HepG2 (cell line): ENCODE data around the gene WNT3A. TPM values are rescaled to one million over a fixed set of nuclear protein-coding genes. Genes with fewer than 3 reads are reported as not detected.

Source experiments
- ATAC-seq: fragments of 200-7000 bp; cut with Tn5 transposase; 3 replicates; pipeline ENCODE4 v1.9.1; 2020; ENCODE audit warnings: mild to moderate bottlenecking, moderate library complexity
- BruUV-seq: library from RNA; stranded (reverse); fragments of 400-500 nt; replicated peaks from 2 replicates; lab custom pipeline; 2021; lab: Mats Ljungman, UMichigan
- CTCF ChIA-PET: fragments of 300-600 bp; formaldehyde crosslinking; extraction: SDS; loops from one replicate; lab custom pipeline; 2021; ENCODE audit warnings: low total read pairs, inconsistent platforms, low intra/inter-chr PET ratio; lab: Yijun Ruan, JAX
- POLR2A ChIA-PET: fragments of 350-600 bp; sonication (Branson Sonifier 250); formaldehyde crosslinking; loops from one replicate; lab custom pipeline; 2020; ENCODE audit warnings: antibody characterized with exemption, inconsistent platforms; lab: Yijun Ruan, JAX
- DNase-seq: peaks from one replicate; pipeline ENCODE4 v3.0.0-alpha.2; 2015; ENCODE audit warnings: low spot score
- FAIRE-seq: peaks from 3 replicates; lab custom pipeline; 2011; peaks lifted over from hg19 to GRCh38; lab: Jason Lieb, UNC
- H2AFZ ChIP-seq: one replicate; pipeline ENCODE4 v1.6.1; 2011; ENCODE audit warnings: low read length, inconsistent platforms
- H3K27ac ChIP-seq: fragments of 300-600 bp; 3 replicates; pipeline ENCODE4 v1.8.0; 2011; ENCODE audit warnings: mixed run types, mild to moderate bottlenecking, mixed read lengths, low read length, inconsistent platforms; ENCODE audit not compliant: insufficient read depth; ENCODE audit errors: extremely low read length
- H3K27me3 ChIP-seq, 2 experiments: fragments of 200-600 bp in 1 of 2; 2 replicates in 1 of 2; 3 replicates in 1 of 2; pipeline versions ENCODE4 v1.6.0 to v1.8.0; 2011; ENCODE audit warnings: low read length in 2 of 2, mild to moderate bottlenecking in 2 of 2, moderate library complexity in 2 of 2, inconsistent platforms in 1 of 2; ENCODE audit not compliant: insufficient read depth in 2 of 2, control insufficient read depth in 1 of 2
- H3K36me3 ChIP-seq, 2 experiments: fragments of 200-600 bp in 1 of 2; replicated peaks in 1 of 2; 2 replicates in 1 of 2; 3 replicates in 1 of 2; pipeline versions ENCODE4 v1.5.1 to v1.8.0; 2011; ENCODE audit warnings: low read length in 2 of 2, inconsistent platforms in 1 of 2; ENCODE audit not compliant: insufficient read depth in 2 of 2, control insufficient read depth in 1 of 2
- H3K4me1 ChIP-seq: 2 replicates; pipeline ENCODE4 v1.5.1; 2012; ENCODE audit warnings: low read length, inconsistent platforms; ENCODE audit not compliant: insufficient read depth
- H3K4me2 ChIP-seq: 2 replicates; pipeline ENCODE4 v1.6.0; 2011; ENCODE audit warnings: low read depth, low read length, inconsistent platforms
- H3K4me3 ChIP-seq, 3 experiments: fragments of 200-600 bp in 1 of 3; sonication (generic), shearing (Covaris generic) in 1 of 3; replicated peaks in 1 of 3; 2 replicates each; pipeline ENCODE4 v1.5.1; 2011 to 2016; ENCODE audit warnings: low read length in 3 of 3, inconsistent platforms in 2 of 3, low read depth in 2 of 3, mild to moderate bottlenecking in 2 of 3, control low read depth in 1 of 3, mixed read lengths in 1 of 3; ENCODE audit not compliant: insufficient read depth in 1 of 3
- H3K79me2 ChIP-seq: one replicate; pipeline ENCODE4 v1.6.1; 2011; ENCODE audit warnings: low read length, inconsistent platforms; ENCODE audit not compliant: insufficient read depth
- H3K9ac ChIP-seq: 2 replicates; pipeline ENCODE4 v1.6.0; 2011; ENCODE audit warnings: mild to moderate bottlenecking, low read depth, low read length, inconsistent platforms; ENCODE audit not compliant: insufficient read depth
- H3K9me3 ChIP-seq: 2 replicates; pipeline ENCODE4 v1.5.1; 2012; ENCODE audit warnings: mild to moderate bottlenecking, low read length
- H4K20me1 ChIP-seq: 2 replicates; pipeline ENCODE4 v1.6.0; 2011; ENCODE audit warnings: inconsistent platforms, mild to moderate bottlenecking, low read length, moderate library complexity; ENCODE audit not compliant: insufficient read depth
- ATF7 ChIP-seq, 2 experiments: fragments of 450-650 bp in 1 of 2; sonication (generic) in 1 of 2; formaldehyde crosslinking in 1 of 2; IDR thresholded peaks; 2 replicates each; pipeline versions ENCODE4 v1.4.0 to v1.6.1; 2016 to 2020; ENCODE audit warnings: antibody characterized with exemption in 1 of 2, mild to moderate bottlenecking in 1 of 2, missing genetic modification reagents in 1 of 2
- CREB1 ChIP-seq, 2 experiments: fragments of 450-650 bp in 1 of 2; IDR thresholded peaks; 2 replicates each; pipeline ENCODE4 v1.6.1; 2016 to 2017; ENCODE audit warnings: control low read depth in 1 of 2, mild to moderate bottlenecking in 1 of 2, missing compliant biosample characterization in 1 of 2, missing genetic modification characterization in 1 of 2
- FOXP1 ChIP-seq, 2 experiments: fragments of 450-650 bp in 1 of 2; IDR thresholded peaks; 2 replicates each; pipeline ENCODE4 v1.6.1; 2017 to 2018; ENCODE audit warnings: antibody characterized with exemption in 1 of 2
- MIER3 ChIP-seq: IDR thresholded peaks from 2 replicates; pipeline ENCODE4 v1.6.1; 2016; ENCODE audit warnings: missing compliant biosample characterization, borderline replicate concordance
- PLRG1 ChIP-seq: fragments of 450-650 bp; conservative IDR thresholded peaks from 2 replicates; pipeline ENCODE4 v1.6.1; 2016
- SATB2 ChIP-seq: sonication (generic); formaldehyde crosslinking; IDR thresholded peaks from 2 replicates; pipeline ENCODE4 v1.5.0; 2020; ENCODE audit warnings: missing genetic modification reagents
- THYN1 ChIP-seq: sonication (generic); formaldehyde crosslinking; IDR thresholded peaks from 2 replicates; pipeline ENCODE4 v1.8.1; 2023; ENCODE audit warnings: low read depth, mild to moderate bottlenecking, moderate library complexity, missing genetic modification reagents, borderline replicate concordance
- ZNF207 ChIP-seq: fragments of 450-650 bp; IDR thresholded peaks from 2 replicates; pipeline ENCODE4 v1.6.1; 2016; ENCODE audit warnings: antibody characterized with exemption, borderline replicate concordance
- ZNF678 ChIP-seq: sonication (generic); formaldehyde crosslinking; IDR thresholded peaks from 2 replicates; pipeline ENCODE4 v1.4.0; 2020; ENCODE audit warnings: mild to moderate bottlenecking, missing genetic modification reagents
- WGBS: methylation state at CpG from one replicate; pipeline ENCODE4 v1.1.6; 2017; ENCODE audit warnings: low lambda C conversion rate; 5-methylcytosine and 5-hydroxymethylcytosine counted together
- in situ Hi-C: cut with HindIII; loops from 2 replicates; pipeline ENCODE4 v1.10.0; 2017; ENCODE audit warnings: low pct_unique_long_range_greater_than_20kb; ENCODE audit not compliant: extremely low pct_ligation_motif_present
- intact Hi-C: fragments of 100-400 bp; cut with micrococcal nuclease; formaldehyde crosslinking; loops from one replicate; pipeline ENCODE4 v1.10.0; 2022; ENCODE audit not compliant: unreplicated experiment
- polyA plus RNA-seq, 8 experiments: library from polyadenylated mRNA; depleted of rRNA in 3 of 8; stranded (reverse) in 7 of 8; unstranded in 1 of 8; fragments of >200 nt; fragmentation: Illumina TruSeq in 4 of 8; extraction: Trizol in 4 of 8; gene quantifications; 2 replicates each; pipeline versions ENCODE4 v1.2.1 to v1.2.3, GENCODE V29; 2011 to 2016; ENCODE audit warnings: low read depth in 4 of 8, missing spikeins in 1 of 8, mixed read lengths in 1 of 8; ENCODE audit not compliant: insufficient read depth in 1 of 8
- total RNA-seq, 5 experiments: library from RNA; depleted of rRNA; stranded (reverse); fragments of >200 nt; fragmentation: Illumina TruSeq; extraction: Trizol; gene quantifications; 2 replicates each; pipeline ENCODE4 v1.2.3, GENCODE V29; 2016; ENCODE audit warnings: low read depth in 1 of 5

The WNT3A gene
- total and polyA plus RNA-seq, 2 of the 13 experiments (the other 11 are each of a cell fraction or from before 2014, with no cell fraction given) = not detected

DNA sequence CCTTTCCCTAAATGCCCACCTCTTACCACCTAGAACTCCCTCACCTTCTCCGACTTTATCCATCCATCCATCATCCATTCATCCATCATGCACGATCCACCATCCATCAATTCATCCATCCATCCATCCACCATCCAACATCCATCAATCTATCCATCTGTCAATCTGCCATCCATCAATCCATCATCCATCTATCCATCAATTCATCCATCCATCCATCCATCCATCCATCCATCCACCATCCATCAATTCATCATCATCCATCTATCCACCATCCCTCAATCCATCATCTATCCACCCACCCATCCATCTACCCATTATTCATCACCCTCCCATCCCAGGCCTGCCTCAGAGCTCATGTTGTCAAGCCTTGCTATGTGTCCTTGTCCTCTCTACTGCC is 34.5 kb downstream of the WNT3A start:
- DNase-seq = no peak
- no peak for ATAC-seq
- Histone ChIP-seq H3K79me2 (no peaks in the 10 kb centered on the region), H3K9me3 (no peaks in the 10 kb centered on the region), H4K20me1 (no peaks in the 10 kb centered on the region), H2AFZ (no peak overlapping the region), H3K4me2 (no peak overlapping the region), H3K27me3 (peaks cover 0 to 50% of the 10 kb centered on the region in 2 experiments; a peak in 4 of 5 replicates), H3K4me1 (no peaks in the 10 kb centered on the region), H3K27ac (no peak overlapping the region), H3K4me3 (no peak overlapping the region), H3K9ac (no peak overlapping the region), H3K36me3 (no peaks in the 10 kb centered on the region)
- CTCF ChIA-PET = no interaction called here
- 0% methylated on average over 2 of the region's 2 CpGs for WGBS
- in situ Hi-C loops = no loop called here
- no peak for TF ChIP-seq MIER3 (CRISPR knock-in tag)
- TF ChIP-seq FOXP1 (IDR thresholded peaks at IDR 0.05) = peak; percentile 39; the same call in 1 of the 2 replicates
- TF ChIP-seq FOXP1 (CRISPR knock-in tag; IDR thresholded peaks at IDR 0.05) = no peak
- TF ChIP-seq SATB2 (CRISPR knock-in tag) = no peak
- TF ChIP-seq THYN1 = no peak
- TF ChIP-seq ATF7 (IDR thresholded peaks at IDR 0.05) = 0 out of 2 replicates have a peak, but pooled peaks have one; percentile 9
- TF ChIP-seq ATF7 (CRISPR knock-in tag; IDR thresholded peaks at IDR 0.05) = no peak
- intact Hi-C loops = no loop called here
- POLR2A ChIA-PET = no interaction called here
- FAIRE-seq = no peak
- no TSS peak for BruUV-seq

DNA sequence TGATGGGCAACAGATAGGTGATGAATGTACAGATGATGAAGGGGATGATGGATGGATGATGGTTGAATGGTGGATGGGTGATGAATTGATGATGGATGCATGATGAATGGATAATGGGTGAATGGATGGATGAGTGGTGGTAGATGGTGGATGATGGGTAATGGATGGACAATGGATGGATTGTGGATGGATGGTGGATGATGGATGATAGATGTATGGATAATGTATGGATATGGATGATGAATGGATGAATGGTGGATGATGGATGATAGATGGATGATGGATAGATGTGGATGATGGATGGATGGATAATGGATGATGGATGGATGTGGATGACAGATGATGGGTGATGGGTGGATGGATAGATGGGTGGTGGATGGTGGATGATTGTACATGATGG is 35.7 kb downstream of the WNT3A start:
- DNase-seq (no peak), ATAC-seq (no peak), FAIRE-seq (no peak)
- Histone ChIP-seq H3K4me2 (no peak overlapping the region), H3K9ac (no peak overlapping the region), H2AFZ (no peak overlapping the region), H3K79me2 (no peaks in the 10 kb centered on the region), H3K27me3 (peaks cover 0 to 41% of the 10 kb centered on the region in 2 experiments; a peak in 4 of 5 replicates), H3K27ac (no peak overlapping the region), H3K4me3 (no peak overlapping the region), H3K36me3 (no peaks in the 10 kb centered on the region), H3K4me1 (no peaks in the 10 kb centered on the region), H4K20me1 (no peaks in the 10 kb centered on the region), H3K9me3 (no peaks in the 10 kb centered on the region)
- ChIA-PET CTCF (no interaction called here), POLR2A (no interaction called here)
- no peak for TF ChIP-seq ZNF678 (CRISPR knock-in tag)
- peak; percentile 4; the same call in 1 of the 2 replicates for TF ChIP-seq CREB1 (IDR thresholded peaks at IDR 0.05)
- no peak for TF ChIP-seq CREB1 (CRISPR knock-in tag; IDR thresholded peaks at IDR 0.05)
- 0 out of 2 replicates have a peak, but pooled peaks have one; percentile 33 for TF ChIP-seq ZNF207
- 0 out of 2 replicates have a peak, but pooled peaks have one; percentile 88 for TF ChIP-seq PLRG1
- in situ Hi-C loops (no loop called here), intact Hi-C loops (no loop called here)
- no TSS peak for BruUV-seq
